ENCODE results near the gene KCNMA1.

The KCNMA1 gene

GRCh38 chr10:77628906-77629730 lies 8.5 kb downstream of the KCNMA1 start:
- H3K4me3 ChIP-seq (ENCODE audit: low read depth, low read length), result no peak overlapping the region
- H3K36me3 ChIP-seq (ENCODE audit: control insufficient read depth, insufficient read depth, low read length), result no peaks in the 10 kb centered on the region
- H3K9ac ChIP-seq (ENCODE audit: low read depth, low read length), result no peak overlapping the region

GRCh38 chr10:77626266-77626935 lies 11.2 kb downstream of the KCNMA1 start:
- Histone ChIP-seq H3K4me3 (ENCODE audit: low read depth, low read length) (no peak overlapping the region), H3K9ac (ENCODE audit: low read depth, low read length) (no peak overlapping the region), H3K36me3 (ENCODE audit: control insufficient read depth, insufficient read depth, low read length) (no peaks in the 10 kb centered on the region), H3K27me3 (ENCODE audit: control insufficient read depth, insufficient read depth, low read length) (no peaks in the 10 kb centered on the region), H3K9me3 (ENCODE audit: control insufficient read depth, insufficient read depth, low read length) (no peaks in the 10 kb centered on the region), H3K4me1 (ENCODE audit: control insufficient read depth, insufficient read depth, low read length) (no peaks in the 10 kb centered on the region)

More at GRCh38 chr10:77628906-77629730, 8.5 kb downstream of the KCNMA1 start:
- Histone ChIP-seq H3K27me3 (ENCODE audit: control insufficient read depth, insufficient read depth, low read length) (peaks cover 2% of the 10 kb centered on the region), H3K9me3 (ENCODE audit: control insufficient read depth, insufficient read depth, low read length) (no peaks in the 10 kb centered on the region), H3K4me1 (ENCODE audit: control insufficient read depth, insufficient read depth, low read length) (no peaks in the 10 kb centered on the region)

- no peaks in the 10 kb centered on the region for H3K4me1 ChIP-seq (ENCODE audit: control insufficient read depth, insufficient read depth, low read length)
- no peak overlapping the region for H3K4me3 ChIP-seq (ENCODE audit: low read depth, low read length)
- H3K27me3 ChIP-seq (ENCODE audit: control insufficient read depth, insufficient read depth, low read length), result no peaks in the 10 kb centered on the region
- no peak overlapping the region for H3K9ac ChIP-seq (ENCODE audit: low read depth, low read length)
- H3K9me3 ChIP-seq (ENCODE audit: control insufficient read depth, insufficient read depth, low read length), result no peaks in the 10 kb centered on the region
- H3K36me3 ChIP-seq (ENCODE audit: control insufficient read depth, insufficient read depth, low read length), result no peaks in the 10 kb centered on the region
Measured at GRCh38 chr10:77625379-77625778, 12.2 kb downstream of the KCNMA1 start.

GRCh38 chr10:77622889-77623291 lies 14.7 kb downstream of the KCNMA1 start:
- H3K4me1 ChIP-seq (ENCODE audit: control insufficient read depth, insufficient read depth, low read length), result no peaks in the 10 kb centered on the region
- no peaks in the 10 kb centered on the region for H3K27me3 ChIP-seq (ENCODE audit: control insufficient read depth, insufficient read depth, low read length)
- H3K9me3 ChIP-seq (ENCODE audit: control insufficient read depth, insufficient read depth, low read length), result no peaks in the 10 kb centered on the region
- H3K36me3 ChIP-seq (ENCODE audit: control insufficient read depth, insufficient read depth, low read length), result no peaks in the 10 kb centered on the region
- no peak overlapping the region for H3K9ac ChIP-seq (ENCODE audit: low read depth, low read length)
- H3K4me3 ChIP-seq (ENCODE audit: low read depth, low read length), result no peak overlapping the region

- Histone ChIP-seq H3K9me3 (ENCODE audit: control insufficient read depth, insufficient read depth, low read length) (no peaks in the 10 kb centered on the region), H3K4me3 (ENCODE audit: low read depth, low read length) (no peak overlapping the region), H3K4me1 (ENCODE audit: control insufficient read depth, insufficient read depth, low read length) (no peaks in the 10 kb centered on the region), H3K36me3 (ENCODE audit: control insufficient read depth, insufficient read depth, low read length) (no peaks in the 10 kb centered on the region), H3K9ac (ENCODE audit: low read depth, low read length) (no peak overlapping the region), H3K27me3 (ENCODE audit: control insufficient read depth, insufficient read depth, low read length) (no peaks in the 10 kb centered on the region)
Measured at GRCh38 chr10:77620731-77621130, 16.9 kb downstream of the KCNMA1 start.

- no peak overlapping the region for H3K4me3 ChIP-seq (ENCODE audit: low read depth, low read length)
- H3K27me3 ChIP-seq (ENCODE audit: control insufficient read depth, insufficient read depth, low read length), result no peaks in the 10 kb centered on the region
- H3K9me3 ChIP-seq (ENCODE audit: control insufficient read depth, insufficient read depth, low read length), result no peaks in the 10 kb centered on the region
- H3K4me1 ChIP-seq (ENCODE audit: control insufficient read depth, insufficient read depth, low read length), result no peaks in the 10 kb centered on the region
- H3K36me3 ChIP-seq (ENCODE audit: control insufficient read depth, insufficient read depth, low read length), result no peaks in the 10 kb centered on the region
- no peak overlapping the region for H3K9ac ChIP-seq (ENCODE audit: low read depth, low read length)
Measured at GRCh38 chr10:77619964-77620703, 17.5 kb downstream of the KCNMA1 start.

GRCh38 chr10:77618117-77618516 lies 19.5 kb downstream of the KCNMA1 start:
- H3K36me3 ChIP-seq (ENCODE audit: control insufficient read depth, insufficient read depth, low read length), result no peaks in the 10 kb centered on the region
- no peaks in the 10 kb centered on the region for H3K27me3 ChIP-seq (ENCODE audit: control insufficient read depth, insufficient read depth, low read length)
- no peak overlapping the region for H3K4me3 ChIP-seq (ENCODE audit: low read depth, low read length)
- H3K9ac ChIP-seq (ENCODE audit: low read depth, low read length), result no peak overlapping the region
- H3K4me1 ChIP-seq (ENCODE audit: control insufficient read depth, insufficient read depth, low read length), result no peaks in the 10 kb centered on the region
- H3K9me3 ChIP-seq (ENCODE audit: control insufficient read depth, insufficient read depth, low read length), result no peaks in the 10 kb centered on the region

- no peaks in the 10 kb centered on the region for H3K4me1 ChIP-seq (ENCODE audit: control insufficient read depth, insufficient read depth, low read length)
- no peaks in the 10 kb centered on the region for H3K9me3 ChIP-seq (ENCODE audit: control insufficient read depth, insufficient read depth, low read length)
- H3K9ac ChIP-seq (ENCODE audit: low read depth, low read length), result no peak overlapping the region
- no peaks in the 10 kb centered on the region for H3K27me3 ChIP-seq (ENCODE audit: control insufficient read depth, insufficient read depth, low read length)
- no peaks in the 10 kb centered on the region for H3K36me3 ChIP-seq (ENCODE audit: control insufficient read depth, insufficient read depth, low read length)
- no peak overlapping the region for H3K4me3 ChIP-seq (ENCODE audit: low read depth, low read length)
Measured at GRCh38 chr10:77616766-77617165, 20.8 kb downstream of the KCNMA1 start.

GRCh38 chr10:77614778-77615625 lies 22.6 kb downstream of the KCNMA1 start:
- H3K27me3 ChIP-seq (ENCODE audit: control insufficient read depth, insufficient read depth, low read length), result no peaks in the 10 kb centered on the region

GRCh38 chr10:77613476-77614130 lies 24.0 kb downstream of the KCNMA1 start:
- Histone ChIP-seq H3K27me3 (ENCODE audit: control insufficient read depth, insufficient read depth, low read length) (no peaks in the 10 kb centered on the region), H3K9ac (ENCODE audit: low read depth, low read length) (no peak overlapping the region), H3K4me3 (ENCODE audit: low read depth, low read length) (no peak overlapping the region), H3K36me3 (ENCODE audit: control insufficient read depth, insufficient read depth, low read length) (no peaks in the 10 kb centered on the region), H3K4me1 (ENCODE audit: control insufficient read depth, insufficient read depth, low read length) (no peaks in the 10 kb centered on the region), H3K9me3 (ENCODE audit: control insufficient read depth, insufficient read depth, low read length) (no peaks in the 10 kb centered on the region)

More at GRCh38 chr10:77614778-77615625, 22.6 kb downstream of the KCNMA1 start:
- no peaks in the 10 kb centered on the region for H3K9me3 ChIP-seq (ENCODE audit: control insufficient read depth, insufficient read depth, low read length)
- no peak overlapping the region for H3K4me3 ChIP-seq (ENCODE audit: low read depth, low read length)
- H3K9ac ChIP-seq (ENCODE audit: low read depth, low read length), result no peak overlapping the region
- H3K36me3 ChIP-seq (ENCODE audit: control insufficient read depth, insufficient read depth, low read length), result no peaks in the 10 kb centered on the region
- no peaks in the 10 kb centered on the region for H3K4me1 ChIP-seq (ENCODE audit: control insufficient read depth, insufficient read depth, low read length)

GRCh38 chr10:77611670-77612069 lies 25.9 kb downstream of the KCNMA1 start:
- H3K4me3 ChIP-seq (ENCODE audit: low read depth, low read length), result no peak overlapping the region

More at GRCh38 chr10:77611670-77612069, 25.9 kb downstream of the KCNMA1 start:
- no peaks in the 10 kb centered on the region for H3K36me3 ChIP-seq (ENCODE audit: control insufficient read depth, insufficient read depth, low read length)
- H3K27me3 ChIP-seq (ENCODE audit: control insufficient read depth, insufficient read depth, low read length), result no peaks in the 10 kb centered on the region
- H3K4me1 ChIP-seq (ENCODE audit: control insufficient read depth, insufficient read depth, low read length), result no peaks in the 10 kb centered on the region
- H3K9me3 ChIP-seq (ENCODE audit: control insufficient read depth, insufficient read depth, low read length), result no peaks in the 10 kb centered on the region
- H3K9ac ChIP-seq (ENCODE audit: low read depth, low read length), result no peak overlapping the region
